GM20000 (cell line): ENCODE data around the gene LPAR1.

Source experiments
- DNase-seq: peaks from one replicate; pipeline ENCODE4 v3.0.0; 2012; ENCODE audit warnings: low spot score
- CTCF ChIP-seq: IDR thresholded peaks from 2 replicates; pipeline ENCODE4 v1.5.1; 2012; ENCODE audit warnings: mild to moderate bottlenecking, control low read depth; ENCODE audit errors: extremely low read depth, missing control alignments

LPAR1 gene

GRCh38 chr9:110940951-110941557 lies 97.2 kb downstream of the LPAR1 start:
- TF ChIP-seq CTCF, result no peak
- DNase-seq, result no peak

DNA sequence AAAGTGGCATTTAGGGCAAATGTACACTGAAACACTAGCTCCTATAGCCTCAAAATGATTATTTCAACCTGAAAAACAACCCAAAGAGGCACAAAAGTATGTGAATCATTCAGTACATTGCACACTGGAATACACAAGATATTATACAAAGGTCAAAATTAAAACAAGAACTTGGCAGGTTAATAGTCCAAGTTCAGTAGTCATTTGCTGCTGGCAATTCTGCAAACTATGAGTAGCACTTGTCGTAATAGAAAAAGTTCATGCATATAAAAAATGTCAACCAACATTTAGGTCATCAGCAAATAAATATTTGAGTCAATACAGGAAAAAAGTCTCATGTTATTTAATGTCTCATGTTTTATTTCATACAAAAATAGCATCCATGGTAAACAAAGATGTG lies 98.7 kb downstream of the LPAR1 start:
- no peak for DNase-seq
- no peak for TF ChIP-seq CTCF

DNA sequence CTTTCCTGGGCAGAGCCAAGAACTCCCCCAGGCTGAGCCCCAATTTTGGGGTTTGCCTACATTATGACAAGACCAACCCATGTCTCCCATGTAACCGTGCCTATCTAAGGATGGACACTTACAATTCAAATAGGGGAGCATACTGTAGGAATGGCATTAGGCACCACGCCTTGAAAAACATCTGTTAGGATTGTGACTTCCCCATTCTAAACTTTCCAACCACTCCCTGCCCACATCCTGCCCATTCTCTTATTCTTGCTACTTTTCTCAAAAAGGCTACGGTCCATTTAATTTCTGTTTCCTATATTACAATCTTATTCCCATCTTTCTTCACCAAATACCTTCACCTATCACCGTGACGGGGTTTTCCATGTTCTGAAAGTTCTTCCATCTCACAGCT lies 99.2 kb downstream of the LPAR1 start:
- TF ChIP-seq CTCF, result no peak
- DNase-seq, result no peak

GRCh38 chr9:110938242-110938641 lies 100.0 kb downstream of the LPAR1 start:
- no peak for TF ChIP-seq CTCF
- DNase-seq, result no peak

DNA sequence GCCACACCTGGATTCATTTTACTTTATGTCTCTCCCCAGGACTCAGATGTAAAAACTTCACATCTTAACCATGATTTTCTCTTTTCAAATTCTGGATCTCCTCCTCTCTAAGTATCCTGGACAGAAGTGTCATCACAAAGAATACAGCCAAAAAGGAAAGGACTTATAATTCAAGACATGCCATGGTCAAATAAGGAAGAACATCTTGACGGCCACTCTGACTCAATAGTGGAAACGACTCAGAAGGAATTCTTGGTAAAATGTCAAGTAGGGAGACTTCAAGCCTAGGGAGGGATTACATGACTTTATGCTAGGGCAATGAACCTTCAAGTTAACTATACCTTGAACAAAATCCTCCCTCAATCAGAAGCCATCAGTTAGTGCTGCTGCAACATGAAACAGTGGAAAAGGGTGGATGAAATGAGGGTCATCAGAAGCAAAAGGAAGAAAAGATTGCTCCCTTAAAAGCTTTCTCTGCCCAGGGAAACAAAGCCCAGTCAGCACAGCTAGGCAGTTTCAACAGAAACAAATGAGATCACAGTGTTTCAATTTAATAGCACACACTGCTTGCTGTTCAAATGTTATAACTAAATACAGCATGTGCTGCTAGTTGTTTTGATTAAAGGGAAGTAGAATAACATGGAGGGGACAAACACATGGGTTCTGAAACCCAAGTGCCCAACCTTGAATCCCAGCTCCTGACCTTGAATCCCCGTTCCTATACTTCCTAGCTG lies 101.4 kb downstream of the LPAR1 start:
- no peak for TF ChIP-seq CTCF
- DNase-seq, result no peak

DNA sequence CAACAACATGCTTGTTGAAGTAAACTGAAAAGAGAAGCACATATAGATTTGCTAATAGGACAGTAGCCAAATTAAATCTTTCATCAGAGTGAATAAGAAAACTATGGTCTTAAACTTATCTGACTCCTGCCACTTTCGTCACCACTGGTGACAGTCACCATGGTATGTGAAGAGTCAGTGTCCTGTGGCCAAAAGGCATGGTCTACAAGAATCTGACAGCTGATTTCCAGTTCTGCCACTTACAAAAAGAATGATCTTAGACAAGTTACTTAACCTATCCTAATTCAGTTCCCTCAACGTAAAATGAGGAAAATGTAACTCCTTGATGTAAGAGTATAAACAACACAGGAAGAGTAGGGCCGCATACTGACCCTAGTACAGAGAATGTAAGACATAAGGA lies 102.0 kb downstream of the LPAR1 start:
- TF ChIP-seq CTCF, result no peak

DNA sequence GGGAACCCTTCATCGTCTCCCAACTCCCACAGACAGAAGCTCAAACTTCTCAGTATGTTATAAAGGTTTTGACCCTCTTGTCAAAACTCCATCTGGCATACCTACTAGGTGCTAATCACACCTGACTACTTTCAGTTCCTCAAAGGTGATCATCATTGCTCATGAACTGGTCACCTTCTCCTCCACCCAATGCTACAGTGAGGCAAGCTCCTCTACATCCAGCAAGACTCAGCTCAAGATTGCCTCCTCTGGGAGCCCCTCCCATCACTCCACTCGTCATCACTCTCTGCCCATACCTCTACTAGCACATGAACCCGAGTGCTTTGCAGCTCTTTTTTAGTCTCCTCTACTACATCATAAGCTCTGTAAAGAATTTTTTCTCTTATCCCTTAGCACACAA lies 102.4 kb downstream of the LPAR1 start:
- TF ChIP-seq CTCF, result no peak

More for the DNA sequence above, 102.0 kb downstream of the LPAR1 start:
- no peak for DNase-seq

More for the DNA sequence above, 102.4 kb downstream of the LPAR1 start:
- DNase-seq, result no peak
